ENCODE data around the gene NDOR1.
A peak's percentile ranks its signal among the peaks of the same experiment; 100 is the strongest.

The NDOR1 gene

GRCh38 chr9:137220317-137221094 lies 15.0 kb downstream of the NDOR1 start:
- no peak for DNase-seq (ENCODE audit: low read depth, low spot score)

- no peak for DNase-seq (ENCODE audit: low read depth, low spot score)
Observed at GRCh38 chr9:137221095-137221505, 15.6 kb downstream of the NDOR1 start.

GRCh38 chr9:137221506-137222111 lies 16.1 kb downstream of the NDOR1 start:
- DNase-seq (ENCODE audit: low read depth, low spot score), result no peak

GRCh38 chr9:137222190-137223077 lies 16.9 kb downstream of the NDOR1 start, which contains the start of gene RNF208:
TSS of gene RNF208 (minus strand) at chr9:137222240. CDS start at chr9:137221212, 1,028 bp downstream.
- no peak for DNase-seq (ENCODE audit: low read depth, low spot score)

GRCh38 chr9:137223078-137223970 lies 17.8 kb downstream of the NDOR1 start:
- peak; percentile 96 for DNase-seq (ENCODE audit: low read depth, low spot score)

- DNase-seq (ENCODE audit: low read depth, low spot score), result no peak
Observed at GRCh38 chr9:137224830-137225694, 19.6 kb downstream of the NDOR1 start, which contains the start of gene CYSRT1. TSS of gene CYSRT1 (plus strand) at chr9:137225174. CDS start at chr9:137225622, 448 bp downstream.

GRCh38 chr9:137225699-137226331 lies 20.3 kb downstream of the NDOR1 start:
- DNase-seq (ENCODE audit: low read depth, low spot score), result no peak

GRCh38 chr9:137226338-137227053 lies 21.0 kb downstream of the NDOR1 start:
- no peak for DNase-seq (ENCODE audit: low read depth, low spot score)

- peak; percentile 70 for DNase-seq (ENCODE audit: low read depth, low spot score)
Observed at GRCh38 chr9:137227054-137227852, 21.8 kb downstream of the NDOR1 start, which contains the start of gene RNF224. TSS of gene RNF224 (plus strand) at chr9:137227502. CDS start at chr9:137228336, 834 bp downstream.

GRCh38 chr9:137227853-137228505 lies 22.5 kb downstream of the NDOR1 start:
- no peak for DNase-seq (ENCODE audit: low read depth, low spot score)

GRCh38 chr9:137228506-137228967 lies 23.0 kb downstream of the NDOR1 start:
- no peak for DNase-seq (ENCODE audit: low read depth, low spot score)

- no peak for DNase-seq (ENCODE audit: low read depth, low spot score)
Observed at GRCh38 chr9:137228968-137229896, 23.7 kb downstream of the NDOR1 start.

- DNase-seq (ENCODE audit: low read depth, low spot score), result no peak
Observed at GRCh38 chr9:137229903-137230704, 24.6 kb downstream of the NDOR1 start.

- DNase-seq (ENCODE audit: low read depth, low spot score), result no peak
Observed at GRCh38 chr9:137230705-137231371, 25.3 kb downstream of the NDOR1 start, which contains the start of gene SLC34A3. TSS of gene SLC34A3 (plus strand) at chr9:137230901. CDS start at chr9:137231703, 802 bp downstream.

All from activated naive CD8-positive, alpha-beta T cell treated with anti-CD3 and anti-CD28 coated beads, Interleukin-2, amount 50 U/mL, for 16 hours (primary cell).